GM21529 (cell line): ENCODE results near the gene VWA8.

Source experiments
- ATAC-seq: cut with Tn5 transposase; IDR thresholded peaks from one replicate; pipeline ENCODE4 v1.9.1; 2021; ENCODE audit not compliant: unreplicated experiment

VWA8 gene

GRCh38 chr13:41960637-41961465, at the start of gene VWA8:
Gene VWA8, minus strand, starts transcription at chr13:41961109. Its CDS starts 94 bp downstream, at chr13:41961015.
- peak; percentile 82 for ATAC-seq

GRCh38 chr13:42009057-42009456, 48.1 kb upstream of the VWA8 start:
- ATAC-seq = no peak

- ATAC-seq = no peak
These were observed 46.9 kb upstream of the VWA8 start for GRCh38 chr13:42007844-42008243.

GRCh38 chr13:42002066-42002465, 41.2 kb upstream of the VWA8 start:
- ATAC-seq = no peak

- ATAC-seq = no peak
These were observed 40.7 kb upstream of the VWA8 start for GRCh38 chr13:42001580-42001979.

GRCh38 chr13:42000846-42001245, 39.9 kb upstream of the VWA8 start:
- no peak for ATAC-seq

- no peak for ATAC-seq
These were observed 36.5 kb upstream of the VWA8 start for GRCh38 chr13:41997396-41997795.

- no peak for ATAC-seq
These were observed 35.0 kb upstream of the VWA8 start for GRCh38 chr13:41995946-41996345.

- ATAC-seq = no peak
These were observed 34.4 kb upstream of the VWA8 start for GRCh38 chr13:41995336-41995735.

- ATAC-seq = no peak
These were observed 33.8 kb upstream of the VWA8 start for GRCh38 chr13:41994696-41995095.

- no peak for ATAC-seq
These were observed 31.0 kb upstream of the VWA8 start for GRCh38 chr13:41991936-41992335.

- no peak for ATAC-seq
These were observed 27.3 kb upstream of the VWA8 start for GRCh38 chr13:41988244-41988643.

- ATAC-seq = no peak
These were observed 25.0 kb upstream of the VWA8 start for GRCh38 chr13:41985788-41986508.

- ATAC-seq = no peak
These were observed 21.2 kb upstream of the VWA8 start for GRCh38 chr13:41981951-41982715.

- peak; percentile 53 for ATAC-seq
These were observed 17.1 kb upstream of the VWA8 start for GRCh38 chr13:41978007-41978406.

- ATAC-seq = no peak
These were observed 15.6 kb upstream of the VWA8 start for GRCh38 chr13:41976476-41976875.

GRCh38 chr13:41974262-41974900, 13.5 kb upstream of the VWA8 start:
- ATAC-seq = no peak

GRCh38 chr13:41973247-41973741, 12.4 kb upstream of the VWA8 start:
- ATAC-seq = no peak

GRCh38 chr13:41971848-41972247, 10.9 kb upstream of the VWA8 start:
- ATAC-seq = no peak

GRCh38 chr13:41970918-41971317, 10.0 kb upstream of the VWA8 start:
- no peak for ATAC-seq

GRCh38 chr13:41970022-41970421, 9.1 kb upstream of the VWA8 start:
- ATAC-seq = no peak
